ENCODE results near the gene TMEM217.
A peak's percentile ranks its signal among the peaks of the same experiment; 100 is the strongest.
"Not testable (repeated sequence)": the region's sequence is repeated elsewhere in the genome, so short reads cannot be mapped to it uniquely, and the experiment has no call there.

The TMEM217 gene

DNA sequence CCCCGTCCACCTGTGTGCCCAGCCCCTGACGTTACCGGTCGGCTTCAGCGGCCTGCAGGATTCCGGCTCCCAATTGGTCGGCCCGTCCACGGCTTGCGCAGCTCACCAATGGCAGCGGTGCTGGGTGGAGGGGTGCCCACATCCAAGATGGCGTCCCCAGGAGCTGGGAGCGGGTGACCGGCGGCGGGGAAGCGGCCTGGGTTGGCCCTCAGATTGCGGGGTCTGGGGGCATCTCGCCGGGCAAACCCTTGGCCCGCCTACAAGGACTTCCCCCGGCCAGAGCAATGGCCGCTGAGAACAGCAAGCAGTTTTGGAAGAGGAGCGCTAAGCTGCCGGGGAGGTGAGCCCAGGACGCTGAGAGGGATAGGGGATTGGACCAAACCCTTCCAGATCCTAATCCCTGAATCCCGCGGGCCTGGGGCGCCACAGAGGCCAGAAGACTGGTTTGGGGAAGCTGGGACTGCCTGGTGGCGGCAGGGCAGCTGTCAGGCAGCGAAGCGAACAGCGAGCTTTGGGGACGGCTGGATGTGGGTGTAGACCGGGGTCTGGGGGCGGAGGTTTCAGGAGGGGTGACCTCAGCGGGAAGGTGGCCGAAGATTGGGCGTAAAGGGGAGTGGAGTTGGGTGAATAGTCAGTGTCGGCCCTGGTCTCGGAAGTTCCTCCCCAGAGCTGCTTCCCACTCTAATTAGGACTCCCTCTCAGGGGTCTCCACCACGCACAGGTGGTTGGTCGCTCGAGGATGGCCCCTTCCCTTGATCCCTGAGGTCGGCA lies at the start of gene TMEM217, which contains the start of gene TBC1D22B:
TSS of gene TMEM217 (minus strand) at position 511 of the 771 bp plus-strand sequence. CDS start 39,114 bp downstream, outside the sequence.
TSS of gene TBC1D22B (plus strand) at position 139 of the 771 bp plus-strand sequence. CDS start at position 285, 146 bp downstream.
- DNase-seq, result peak; percentile 69

DNA sequence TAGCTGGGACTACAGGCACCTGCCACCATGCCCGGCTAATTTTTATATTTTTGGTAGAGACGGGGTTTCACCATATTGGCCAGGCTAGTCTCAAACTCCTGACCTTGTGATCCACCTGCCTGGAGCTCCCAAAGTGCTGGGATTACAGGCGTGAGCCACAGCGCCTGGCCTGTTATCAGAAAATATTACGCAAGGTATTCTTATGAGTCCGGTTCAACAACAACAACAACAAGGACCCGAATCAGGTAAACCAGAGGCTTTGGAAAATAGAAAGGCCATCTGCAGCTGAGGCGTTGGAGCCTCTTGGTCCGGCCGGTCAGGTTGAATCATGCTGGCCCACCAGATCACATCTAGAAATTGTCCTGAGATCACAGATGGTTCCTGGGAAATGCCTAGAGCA lies 49.5 kb upstream of the TMEM217 start:
- DNase-seq, result not testable (repeated sequence)

DNA sequence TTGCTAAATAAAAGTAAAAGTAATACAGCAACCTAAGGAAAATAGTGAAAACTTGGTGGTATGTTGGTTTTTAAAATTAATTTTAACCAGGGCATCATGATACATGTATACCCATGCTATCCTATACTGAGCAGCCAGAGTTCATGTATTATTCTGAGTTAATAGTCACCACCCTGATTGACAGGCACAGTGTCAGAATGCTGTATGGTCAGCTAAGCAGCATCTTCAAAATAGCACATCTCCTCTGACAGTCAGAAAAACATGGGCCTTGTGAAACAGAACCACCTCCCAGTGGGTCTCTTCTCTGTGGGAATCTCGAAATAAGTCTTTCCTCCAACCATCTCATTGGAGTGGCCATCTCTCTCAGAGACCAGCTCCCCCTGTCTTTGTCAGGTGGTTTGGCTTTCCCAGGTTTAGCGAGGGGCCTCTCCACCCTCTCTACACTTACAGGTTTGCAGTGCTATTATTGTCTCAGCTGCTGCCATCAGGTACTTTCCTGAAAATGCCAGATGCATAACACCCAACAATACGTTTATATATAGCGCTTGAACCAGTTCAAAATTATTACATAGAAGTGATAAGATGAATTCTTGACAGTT lies 48.8 kb upstream of the TMEM217 start:
- no peak for DNase-seq

DNA sequence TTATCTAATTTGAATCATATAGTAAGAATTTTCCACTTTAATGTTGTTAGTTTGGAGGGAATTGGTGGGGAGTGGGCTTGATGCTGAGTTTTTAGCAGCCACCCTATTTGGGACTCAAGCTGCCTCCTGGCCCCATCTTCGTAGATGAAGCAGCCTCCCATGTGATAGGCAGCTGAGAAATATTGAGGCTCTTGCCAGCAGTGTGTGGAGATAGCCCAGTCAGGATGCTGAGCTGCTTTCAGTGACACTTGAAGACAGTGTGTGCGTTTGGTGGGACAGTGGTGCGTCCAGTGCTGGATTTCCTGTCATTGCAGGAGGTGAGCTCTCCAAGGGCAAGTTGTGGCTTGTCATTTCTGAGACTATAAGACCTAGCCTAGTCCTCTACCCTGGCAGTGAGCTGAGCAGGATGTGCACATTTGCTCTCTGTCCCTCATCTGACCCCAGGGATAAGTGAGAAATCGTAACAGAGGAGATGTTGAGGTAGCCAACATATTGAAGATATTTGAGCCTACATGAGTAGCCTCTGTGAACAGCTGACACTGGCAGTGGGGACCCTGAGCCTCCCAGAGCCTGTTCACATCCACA lies 48.0 kb upstream of the TMEM217 start:
- DNase-seq, result no peak

DNA sequence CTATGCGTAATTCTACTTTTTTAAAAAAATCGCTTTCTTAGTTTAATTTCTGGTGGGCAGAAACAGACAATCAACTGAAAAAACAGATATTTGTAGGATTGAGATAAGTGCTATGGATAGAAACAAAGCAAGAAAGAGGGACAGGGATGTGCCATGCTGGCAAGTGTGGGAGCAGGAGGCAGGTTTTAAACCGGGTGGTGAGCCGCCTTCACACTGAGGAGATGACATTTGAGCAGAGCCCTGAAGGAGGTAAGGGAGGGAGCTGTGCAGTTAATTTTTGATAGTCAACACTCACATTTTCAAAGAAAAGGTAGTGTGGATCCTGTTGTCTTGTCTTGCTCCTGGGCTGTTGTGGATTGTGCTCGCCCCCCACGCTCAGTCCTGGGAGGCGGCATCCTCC lies 46.8 kb upstream of the TMEM217 start:
- no peak for DNase-seq

DNA sequence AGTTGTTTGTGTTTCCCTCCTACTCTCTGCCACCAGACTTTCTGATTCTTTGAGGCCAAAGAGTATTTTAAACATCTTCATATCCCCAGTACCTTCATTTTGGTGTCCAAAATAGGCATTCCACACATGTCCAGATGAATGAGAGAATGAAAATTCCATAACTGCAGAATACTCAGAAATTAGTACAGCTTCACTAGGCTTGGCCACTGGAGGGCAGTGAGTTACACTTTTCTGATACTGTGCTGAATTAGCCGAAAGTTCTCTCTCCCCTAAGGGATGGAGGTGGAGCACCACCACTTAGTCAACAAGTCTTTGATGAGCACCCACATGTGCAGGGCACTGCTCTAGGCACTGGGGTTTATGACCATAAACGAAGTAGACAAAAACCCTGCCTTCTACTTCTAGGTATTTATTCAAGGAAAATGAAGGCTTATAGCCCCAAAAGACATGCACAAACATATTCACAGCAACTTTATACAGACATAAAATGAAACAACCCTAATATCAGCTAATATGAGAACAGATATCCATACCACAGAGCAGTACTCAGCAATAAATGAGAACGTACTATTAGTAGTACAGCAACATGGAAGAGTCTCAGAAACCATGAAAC lies 46.1 kb upstream of the TMEM217 start:
- no peak for DNase-seq

DNA sequence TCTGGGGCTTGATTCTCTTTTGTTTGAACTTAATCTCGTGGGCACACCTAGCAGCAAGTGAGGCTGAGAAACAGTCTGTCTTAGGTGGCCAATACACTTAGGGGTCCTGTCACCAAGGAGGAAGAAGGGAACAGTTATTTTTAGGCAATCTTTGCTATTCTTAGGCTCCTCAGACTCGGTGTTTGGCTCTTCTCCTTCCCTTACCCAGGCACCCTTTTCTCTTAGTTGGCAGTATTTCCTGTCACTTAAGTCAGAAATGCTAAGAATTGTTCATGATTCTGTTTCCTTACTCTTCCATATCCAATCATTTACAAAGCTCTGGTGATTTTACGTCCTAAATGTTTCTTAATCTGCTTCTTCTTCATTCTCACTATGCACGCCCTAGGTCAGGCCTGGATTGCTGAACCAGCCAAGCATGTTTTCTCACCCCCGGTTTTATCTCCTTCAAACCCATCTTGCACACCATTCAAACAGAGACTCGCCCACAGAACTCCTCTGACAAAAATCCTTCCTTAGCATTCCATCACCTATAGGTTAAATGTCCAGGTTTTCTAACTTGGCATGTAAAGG lies 45.2 kb upstream of the TMEM217 start:
- no peak for DNase-seq

DNA sequence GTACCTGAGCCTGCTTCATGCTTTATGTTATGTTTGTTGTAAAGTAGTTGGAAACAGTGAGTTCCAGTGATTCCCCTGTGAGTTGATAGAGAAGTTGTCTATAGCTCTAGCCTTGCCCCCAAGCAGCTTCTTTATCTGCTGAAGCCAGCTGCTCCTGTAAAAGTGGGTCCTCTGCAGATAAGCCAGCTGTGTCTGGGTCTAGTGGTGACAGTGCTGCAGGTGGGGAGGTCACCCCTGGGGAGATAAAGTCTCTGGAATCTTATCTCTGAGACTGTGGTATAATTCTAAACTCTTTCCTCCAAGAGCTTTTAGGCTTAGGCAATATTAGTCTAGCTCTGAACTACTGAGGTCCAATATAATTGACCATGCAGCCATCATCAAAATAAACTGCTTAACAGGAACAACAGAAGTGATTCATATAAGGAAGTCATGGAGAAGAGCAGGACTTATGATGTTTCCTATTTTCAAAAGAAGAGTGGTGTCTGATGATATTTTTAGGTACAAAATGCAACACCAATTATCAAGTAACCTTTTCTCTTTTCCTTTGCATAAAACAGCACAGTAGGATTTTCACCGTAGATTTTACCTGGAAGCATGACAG lies 44.2 kb upstream of the TMEM217 start:
- DNase-seq, result no peak

DNA sequence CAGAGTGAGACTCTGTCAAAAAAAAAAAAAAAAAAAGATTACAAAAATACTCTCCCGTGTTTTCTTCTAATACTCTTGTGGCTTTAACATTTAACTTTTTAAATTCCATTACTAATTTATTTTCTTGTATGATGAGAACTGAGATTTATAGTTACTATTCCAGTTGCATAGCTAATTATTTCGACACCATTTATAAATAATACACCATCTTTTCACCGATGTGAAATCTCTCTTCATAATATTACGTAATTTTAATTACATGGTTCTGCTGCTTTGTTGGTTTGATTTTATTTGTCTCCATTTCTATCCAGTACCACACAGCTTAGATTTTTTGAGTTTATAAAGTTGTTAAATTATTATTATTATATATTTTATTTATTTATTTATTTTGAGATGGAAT lies 42.0 kb upstream of the TMEM217 start:
- no peak for DNase-seq

DNA sequence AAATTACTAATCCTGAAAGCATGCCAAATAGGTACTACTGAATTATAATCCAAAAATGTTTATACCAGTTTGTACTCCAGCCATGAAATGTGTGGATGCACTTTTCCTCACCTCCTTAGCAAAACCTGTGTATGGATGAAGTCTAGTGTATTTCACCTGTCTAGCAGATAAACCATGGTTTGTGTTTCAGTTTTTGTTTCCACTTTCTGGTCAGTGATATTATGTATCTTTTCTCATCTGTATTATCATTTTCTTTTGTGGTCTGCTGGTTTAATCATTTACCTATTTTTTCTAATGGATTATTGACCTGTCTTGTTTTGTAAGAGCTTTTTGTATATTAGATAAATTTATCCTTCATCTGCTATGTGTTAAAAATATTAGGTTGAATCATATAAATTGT lies 41.0 kb upstream of the TMEM217 start:
- DNase-seq, result no peak

DNA sequence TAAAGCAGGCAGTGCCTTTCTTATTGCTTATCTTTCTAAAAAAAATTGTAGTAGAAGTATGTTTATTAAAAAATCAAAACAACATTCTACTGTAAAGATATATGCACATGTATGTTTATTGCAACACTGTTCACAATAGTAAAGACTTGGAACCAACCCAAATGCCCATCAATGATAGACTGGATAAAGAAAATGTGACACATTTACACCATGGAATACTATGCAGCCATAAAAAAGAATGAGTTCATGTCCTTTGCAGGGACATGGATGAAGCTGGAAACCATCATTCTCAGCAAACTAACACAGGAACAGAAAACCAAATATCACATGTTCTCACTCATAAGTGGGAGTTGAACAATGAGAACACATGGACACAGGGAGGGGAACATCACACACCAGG lies 39.7 kb upstream of the TMEM217 start:
- DNase-seq, result not testable (repeated sequence)

DNA sequence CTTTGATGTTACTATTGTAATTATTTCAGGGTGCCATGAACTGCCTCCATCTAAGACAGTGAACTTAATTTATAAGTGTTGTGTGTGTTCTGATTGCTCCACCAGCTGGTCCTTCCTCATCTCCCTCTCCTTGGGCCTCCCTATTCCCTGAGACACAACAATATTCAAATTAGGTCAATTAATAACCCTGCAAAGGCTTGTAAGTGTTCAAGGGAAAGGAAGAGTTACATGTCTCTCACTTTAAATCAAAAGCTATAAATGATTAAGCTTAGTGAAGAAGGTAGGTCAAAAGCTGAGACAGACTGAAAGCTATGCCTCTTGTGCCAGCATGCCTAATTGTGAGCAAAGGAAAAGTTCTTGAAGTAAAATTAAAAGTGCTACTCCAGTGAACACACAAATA lies 35.5 kb upstream of the TMEM217 start:
- no peak for DNase-seq

DNA sequence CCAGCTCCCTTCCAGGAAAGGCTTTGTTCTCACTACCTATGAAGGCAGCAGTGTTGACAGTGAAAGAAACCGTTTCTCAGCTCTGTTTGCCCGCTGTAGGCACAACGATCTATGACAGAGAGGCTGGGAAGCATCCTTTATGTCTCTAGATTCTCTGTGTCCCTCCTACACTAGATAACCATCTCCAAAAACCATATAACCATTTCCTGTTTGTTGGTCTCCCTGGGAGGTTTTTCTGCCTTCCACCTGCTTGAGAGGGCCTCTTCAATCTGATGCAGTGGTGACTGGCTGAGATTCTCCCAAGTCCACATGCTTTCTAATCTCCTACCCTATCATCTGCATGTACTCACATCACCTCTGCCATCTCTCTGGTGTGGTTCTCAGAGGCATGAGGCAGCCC lies 32.0 kb upstream of the TMEM217 start:
- no peak for DNase-seq

DNA sequence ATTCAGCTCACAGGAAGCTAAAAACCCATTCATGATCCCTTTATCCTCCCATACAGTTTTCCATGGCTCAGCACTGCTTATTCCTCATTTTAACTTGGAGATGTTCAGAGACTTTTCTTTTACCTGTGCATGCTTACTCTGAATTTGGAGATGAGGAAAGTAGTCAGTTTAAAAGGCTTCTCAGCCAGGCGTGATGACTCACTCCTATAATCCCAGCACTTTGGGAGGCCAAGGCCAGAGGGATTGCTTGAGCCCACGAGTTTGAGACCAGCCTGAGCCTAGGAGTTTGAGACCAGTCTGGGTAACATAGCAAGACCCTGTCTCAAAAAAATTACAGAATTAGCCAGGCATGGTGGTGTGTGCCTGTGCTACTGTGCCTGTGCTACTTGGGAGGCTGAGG lies 30.3 kb upstream of the TMEM217 start:
- DNase-seq, result no peak

DNA sequence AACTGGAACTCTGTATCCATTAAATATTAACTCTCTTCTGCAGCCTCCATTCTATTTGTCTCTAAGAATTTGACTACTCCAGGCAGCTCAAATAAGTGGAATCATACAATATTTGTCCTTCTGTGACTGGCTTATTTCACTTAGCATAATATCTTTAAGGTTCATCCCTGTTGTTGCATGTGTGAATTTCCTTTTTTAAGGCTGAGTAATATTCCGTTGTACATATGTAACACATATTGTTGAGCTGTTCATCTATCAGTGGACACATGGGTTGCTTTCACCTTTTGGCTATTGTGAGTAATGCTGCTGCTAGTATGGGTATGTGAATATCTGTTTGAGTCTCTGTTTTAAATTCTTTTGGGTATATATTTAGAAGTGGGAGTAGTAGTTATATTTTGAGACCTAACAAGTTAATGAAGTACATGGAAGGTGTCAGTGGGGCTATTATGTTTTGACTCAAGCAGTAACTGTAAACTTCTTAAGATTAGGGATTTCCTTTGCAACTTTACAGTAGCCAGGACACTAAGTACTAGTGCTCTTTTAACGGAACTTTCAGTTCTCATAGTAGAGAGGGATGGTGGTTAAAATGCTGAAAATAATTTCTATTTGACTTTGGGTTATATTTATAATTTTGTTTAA lies 29.7 kb upstream of the TMEM217 start:
- DNase-seq, result no peak

DNA sequence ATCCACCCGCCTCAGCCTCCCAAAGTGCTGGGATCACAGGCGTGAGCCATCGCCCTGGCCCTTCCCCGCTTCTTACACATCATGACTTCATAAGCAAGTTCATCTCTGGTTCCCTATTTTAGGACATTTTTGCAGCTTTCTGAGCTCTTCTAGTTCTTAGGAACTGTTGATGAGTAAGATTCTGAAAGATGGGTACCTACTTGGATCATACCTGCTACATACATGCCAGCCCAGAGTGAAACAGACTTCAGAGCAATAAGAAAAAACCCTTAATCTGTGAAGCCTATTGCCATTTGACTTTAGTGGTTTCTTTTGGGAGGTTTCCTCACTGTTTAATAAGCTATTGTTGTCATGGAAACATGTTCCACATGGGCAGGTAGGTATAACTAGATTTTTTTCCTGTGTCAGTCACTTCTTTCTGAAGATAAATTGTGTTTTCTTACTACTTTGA lies 27.9 kb upstream of the TMEM217 start:
- no peak for DNase-seq

DNA sequence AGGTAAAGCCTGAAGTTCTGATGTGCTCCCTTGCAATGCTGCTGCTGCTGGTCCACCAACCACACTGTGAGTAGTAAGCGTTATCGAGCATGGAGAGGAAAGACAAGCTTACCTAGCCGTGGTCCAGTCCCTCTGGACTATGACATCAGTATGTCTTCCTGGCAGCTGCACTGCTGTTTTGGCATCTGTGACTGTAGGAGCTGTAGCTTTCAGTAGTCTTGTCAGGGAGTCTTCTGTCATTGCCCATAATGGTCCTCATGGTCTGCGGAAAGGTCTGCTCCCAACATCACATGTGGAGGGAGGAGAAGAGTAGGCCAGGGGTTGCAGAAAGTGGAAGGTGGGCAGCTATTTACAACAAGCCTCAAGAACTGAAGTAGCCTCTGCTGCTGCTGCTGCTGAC lies 26.8 kb upstream of the TMEM217 start:
- DNase-seq, result no peak

DNA sequence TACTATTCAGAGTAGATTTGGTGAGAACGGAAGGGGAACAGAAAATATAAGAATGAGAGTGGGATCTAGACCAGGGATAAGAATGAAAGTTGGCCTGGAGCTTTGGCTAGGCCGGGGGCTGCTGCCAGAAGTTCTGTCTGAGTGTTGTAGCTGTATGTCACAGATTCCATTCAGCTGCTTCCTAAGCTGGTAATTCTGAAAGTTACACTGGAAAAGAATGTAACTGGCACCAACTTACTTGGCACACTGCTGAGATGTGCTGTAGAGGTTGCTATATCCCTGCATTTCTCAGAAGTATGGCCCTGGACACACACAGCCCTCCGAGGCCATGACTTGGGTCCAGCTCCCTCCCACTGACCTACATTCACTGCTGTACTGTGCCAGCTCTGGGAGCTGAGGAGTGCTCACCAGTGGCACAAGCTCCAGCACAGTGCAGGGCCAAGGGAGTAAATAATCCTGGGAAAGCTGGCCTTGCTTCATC lies 25.8 kb upstream of the TMEM217 start:
- no peak for DNase-seq

DNA sequence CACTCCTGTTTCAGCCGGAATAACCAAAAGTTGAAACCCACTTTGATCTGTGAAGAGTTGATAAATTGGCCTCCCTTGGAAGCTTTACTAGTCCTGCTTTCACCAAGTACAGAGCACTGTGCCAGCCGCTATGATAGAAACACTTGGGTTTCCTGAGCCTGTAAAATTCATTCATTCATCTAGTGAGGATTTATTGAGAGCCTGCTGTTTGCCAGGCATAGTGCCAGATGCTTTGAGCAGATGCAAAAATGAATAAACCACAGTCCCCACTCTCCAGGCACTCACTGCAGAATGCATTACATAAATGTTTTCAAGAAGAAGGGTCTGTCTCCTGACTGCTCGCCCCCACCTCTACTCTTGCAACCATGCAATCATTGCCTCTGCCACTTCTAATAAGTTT lies 25.3 kb upstream of the TMEM217 start:
- DNase-seq, result no peak

DNA sequence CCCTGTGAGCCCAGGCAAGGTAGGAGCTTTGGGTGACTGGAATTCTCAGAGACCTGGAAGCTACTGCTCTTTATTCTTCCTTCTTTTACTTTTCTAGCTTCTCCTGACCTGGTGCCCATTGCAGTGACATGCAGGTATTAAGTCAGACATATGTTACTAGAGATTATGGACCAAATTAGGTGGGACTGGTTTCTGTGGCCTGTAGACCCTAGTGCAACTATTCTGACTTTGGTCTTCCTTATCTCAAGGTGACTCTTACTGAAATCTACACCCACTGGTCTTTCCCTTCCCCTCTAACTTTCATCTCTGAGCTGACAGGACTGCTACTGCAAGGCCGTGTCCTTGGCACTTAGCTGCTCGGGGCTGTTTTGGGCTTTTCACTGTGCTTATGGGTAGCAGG lies 24.4 kb upstream of the TMEM217 start:
- no peak for DNase-seq

DNA sequence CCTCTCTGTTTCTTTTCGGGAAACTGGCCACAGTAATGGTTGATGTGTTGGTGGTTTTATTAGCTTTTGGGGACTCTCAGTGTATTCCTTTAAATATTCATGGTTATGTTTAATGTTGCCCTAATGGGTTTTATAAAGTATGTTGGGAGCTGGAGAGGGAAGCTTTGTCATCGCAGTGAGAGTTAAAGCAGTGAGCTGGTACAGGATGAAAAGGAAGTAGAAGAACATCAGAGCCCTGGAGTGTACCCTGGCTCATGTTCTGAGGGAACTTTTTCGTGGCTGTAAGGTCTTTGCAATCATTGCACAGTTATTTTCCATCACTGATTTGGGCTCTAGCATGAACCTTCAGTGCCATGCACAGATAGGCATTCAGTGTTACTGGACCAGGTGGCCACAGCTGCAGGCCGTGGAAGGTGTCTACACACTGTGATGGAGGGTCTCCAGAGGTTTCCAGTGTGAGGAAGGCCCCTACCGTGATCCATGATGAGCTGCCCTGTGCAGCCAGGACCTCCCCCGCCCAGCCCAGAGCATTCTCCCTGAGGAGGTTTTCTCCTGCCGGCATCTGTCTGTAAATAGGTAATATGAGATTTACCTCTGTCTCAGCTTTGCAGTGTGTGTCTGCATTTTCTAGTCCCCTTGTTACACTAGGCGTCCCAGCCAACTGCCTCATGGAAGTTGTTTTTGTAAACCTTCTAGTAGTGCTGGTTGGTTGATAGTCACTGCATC lies 22.4 kb upstream of the TMEM217 start:
- no peak for DNase-seq
